Measurements from ENCODE around the gene FREM1. TPM values are rescaled to one million over a fixed set of nuclear protein-coding genes. Genes with fewer than 3 reads are reported as not detected.

FREM1 gene
- total and polyA plus RNA-seq, 2 of the 13 experiments (the other 11 are each of a cell fraction or from before 2014, with no cell fraction given), result 64.3 to 202 TPM

DNA sequence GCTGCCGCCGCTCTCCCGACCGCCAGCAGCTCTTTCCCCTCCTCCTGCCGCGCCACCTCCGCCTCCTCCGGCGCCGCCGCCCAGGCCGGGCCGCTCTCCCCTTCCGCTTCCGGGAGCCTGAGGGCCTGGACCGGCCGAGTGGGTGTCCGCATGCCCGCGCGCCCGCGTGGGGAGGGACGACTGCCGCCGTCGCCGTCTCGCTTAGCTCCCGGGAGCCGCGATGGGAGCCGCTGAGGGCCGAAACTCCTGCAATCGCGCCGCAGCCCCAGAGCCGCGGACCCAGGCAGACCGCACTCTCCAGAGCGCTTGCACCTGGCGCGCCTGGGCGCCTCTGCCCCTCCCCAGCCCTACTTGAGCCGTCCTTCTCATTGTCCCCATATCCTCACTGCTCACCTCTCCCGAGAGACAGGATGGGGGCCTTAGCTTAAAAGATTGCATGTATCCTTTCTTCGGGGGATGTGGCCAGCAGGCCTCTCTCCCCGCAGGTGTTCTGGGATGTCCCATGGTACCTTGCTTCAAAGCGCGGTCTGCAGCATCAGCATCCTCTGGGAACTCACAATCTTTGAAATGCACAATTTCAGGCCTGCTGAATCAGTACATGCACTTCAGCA, 216.9 kb downstream of the FREM1 start, which contains the start of gene ZDHHC21 (continued):
- TF ChIP-seq, protein P1, sequence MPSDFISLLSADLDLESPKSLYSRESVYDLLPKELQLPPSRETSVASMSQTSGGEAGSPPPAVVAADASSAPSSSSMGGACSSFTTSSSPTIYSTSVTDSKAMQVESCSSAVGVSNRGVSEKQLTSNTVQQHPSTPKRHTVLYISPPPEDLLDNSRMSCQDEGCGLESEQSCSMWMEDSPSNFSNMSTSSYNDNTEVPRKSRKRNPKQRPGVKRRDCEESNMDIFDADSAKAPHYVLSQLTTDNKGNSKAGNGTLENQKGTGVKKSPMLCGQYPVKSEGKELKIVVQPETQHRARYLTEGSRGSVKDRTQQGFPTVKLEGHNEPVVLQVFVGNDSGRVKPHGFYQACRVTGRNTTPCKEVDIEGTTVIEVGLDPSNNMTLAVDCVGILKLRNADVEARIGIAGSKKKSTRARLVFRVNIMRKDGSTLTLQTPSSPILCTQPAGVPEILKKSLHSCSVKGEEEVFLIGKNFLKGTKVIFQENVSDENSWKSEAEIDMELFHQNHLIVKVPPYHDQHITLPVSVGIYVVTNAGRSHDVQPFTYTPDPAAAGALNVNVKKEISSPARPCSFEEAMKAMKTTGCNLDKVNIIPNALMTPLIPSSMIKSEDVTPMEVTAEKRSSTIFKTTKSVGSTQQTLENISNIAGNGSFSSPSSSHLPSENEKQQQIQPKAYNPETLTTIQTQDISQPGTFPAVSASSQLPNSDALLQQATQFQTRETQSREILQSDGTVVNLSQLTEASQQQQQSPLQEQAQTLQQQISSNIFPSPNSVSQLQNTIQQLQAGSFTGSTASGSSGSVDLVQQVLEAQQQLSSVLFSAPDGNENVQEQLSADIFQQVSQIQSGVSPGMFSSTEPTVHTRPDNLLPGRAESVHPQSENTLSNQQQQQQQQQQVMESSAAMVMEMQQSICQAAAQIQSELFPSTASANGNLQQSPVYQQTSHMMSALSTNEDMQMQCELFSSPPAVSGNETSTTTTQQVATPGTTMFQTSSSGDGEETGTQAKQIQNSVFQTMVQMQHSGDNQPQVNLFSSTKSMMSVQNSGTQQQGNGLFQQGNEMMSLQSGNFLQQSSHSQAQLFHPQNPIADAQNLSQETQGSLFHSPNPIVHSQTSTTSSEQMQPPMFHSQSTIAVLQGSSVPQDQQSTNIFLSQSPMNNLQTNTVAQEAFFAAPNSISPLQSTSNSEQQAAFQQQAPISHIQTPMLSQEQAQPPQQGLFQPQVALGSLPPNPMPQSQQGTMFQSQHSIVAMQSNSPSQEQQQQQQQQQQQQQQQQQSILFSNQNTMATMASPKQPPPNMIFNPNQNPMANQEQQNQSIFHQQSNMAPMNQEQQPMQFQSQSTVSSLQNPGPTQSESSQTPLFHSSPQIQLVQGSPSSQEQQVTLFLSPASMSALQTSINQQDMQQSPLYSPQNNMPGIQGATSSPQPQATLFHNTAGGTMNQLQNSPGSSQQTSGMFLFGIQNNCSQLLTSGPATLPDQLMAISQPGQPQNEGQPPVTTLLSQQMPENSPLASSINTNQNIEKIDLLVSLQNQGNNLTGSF (CRISPR knock-in tag; IDR thresholded peaks at IDR 0.05), result no peak
- no peak for TF ChIP-seq ZNF121 (CRISPR knock-in tag; IDR thresholded peaks at IDR 0.05)
- no peak for TF ChIP-seq ZNF282 (IDR thresholded peaks at IDR 0.05; ENCODE audit: partially characterized antibody)
- no peak for TF ChIP-seq MED13 (CRISPR knock-in tag; IDR thresholded peaks at IDR 0.05)
- TF ChIP-seq NR2F2 (IDR thresholded peaks at IDR 0.05; ENCODE audit: borderline replicate concordance, low read depth), result no peak
- TF ChIP-seq ZBTB21 (CRISPR knock-in tag; IDR thresholded peaks at IDR 0.05), result no peak
- TF ChIP-seq SIN3B (IDR thresholded peaks at IDR 0.05; ENCODE audit: low read length), result no peak
- no peak for TF ChIP-seq LCORL (IDR thresholded peaks at IDR 0.05)
- peak; percentile 69; the same call in 1 of the 2 replicates for TF ChIP-seq LCORL (CRISPR knock-in tag; IDR thresholded peaks at IDR 0.05)
- no peak for TF ChIP-seq AGO1 (IDR thresholded peaks at IDR 0.05; ENCODE audit: low read depth, low read length, poor library complexity, severe bottlenecking)
- TF ChIP-seq ZNF451 (CRISPR knock-in tag; IDR thresholded peaks at IDR 0.05), result no peak
- TF ChIP-seq NFE2 (CRISPR knock-in tag; IDR thresholded peaks at IDR 0.05), result no peak
- TF ChIP-seq ASH2L (IDR thresholded peaks at IDR 0.05; ENCODE audit: insufficient read length, low read depth, low read length), result peak; percentile 47
- peak; percentile 96 for TF ChIP-seq PHF8 (CRISPR knock-in tag; IDR thresholded peaks at IDR 0.05)
- TF ChIP-seq ZNF713 (CRISPR knock-in tag; IDR thresholded peaks at IDR 0.05), result no peak
- TF ChIP-seq ZNF496 (CRISPR knock-in tag; IDR thresholded peaks at IDR 0.05; ENCODE audit: insufficient replicate concordance), result no peak
- TF ChIP-seq, protein P2, sequence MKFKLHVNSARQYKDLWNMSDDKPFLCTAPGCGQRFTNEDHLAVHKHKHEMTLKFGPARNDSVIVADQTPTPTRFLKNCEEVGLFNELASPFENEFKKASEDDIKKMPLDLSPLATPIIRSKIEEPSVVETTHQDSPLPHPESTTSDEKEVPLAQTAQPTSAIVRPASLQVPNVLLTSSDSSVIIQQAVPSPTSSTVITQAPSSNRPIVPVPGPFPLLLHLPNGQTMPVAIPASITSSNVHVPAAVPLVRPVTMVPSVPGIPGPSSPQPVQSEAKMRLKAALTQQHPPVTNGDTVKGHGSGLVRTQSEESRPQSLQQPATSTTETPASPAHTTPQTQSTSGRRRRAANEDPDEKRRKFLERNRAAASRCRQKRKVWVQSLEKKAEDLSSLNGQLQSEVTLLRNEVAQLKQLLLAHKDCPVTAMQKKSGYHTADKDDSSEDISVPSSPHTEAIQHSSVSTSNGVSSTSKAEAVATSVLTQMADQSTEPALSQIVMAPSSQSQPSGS (CRISPR knock-in tag; IDR thresholded peaks at IDR 0.05), result 0 out of 2 replicates have a peak, but pooled peaks have one; percentile 31
- no peak for TF ChIP-seq KLF12 (CRISPR knock-in tag; IDR thresholded peaks at IDR 0.05; ENCODE audit: borderline replicate concordance)
- TF ChIP-seq ZSCAN22 (CRISPR knock-in tag; IDR thresholded peaks at IDR 0.05), result no peak
- no peak for TF ChIP-seq ZNF207 (IDR thresholded peaks at IDR 0.05; ENCODE audit: borderline replicate concordance)
- TF ChIP-seq SMC3 (IDR thresholded peaks at IDR 0.05; ENCODE audit: low read length), result no peak
- peak; percentile 81 for TF ChIP-seq HDAC1 (CRISPR knock-in tag; IDR thresholded peaks at IDR 0.05)
- TF ChIP-seq ZNF883 (CRISPR knock-in tag; IDR thresholded peaks at IDR 0.05; ENCODE audit: not compliant biosample characterization), result no peak
- no peak for TF ChIP-seq ZNF234 (CRISPR knock-in tag; conservative IDR thresholded peaks at IDR 0.05)
- TF ChIP-seq PTBP1 (IDR thresholded peaks at IDR 0.05; ENCODE audit: low read depth, low read length, poor library complexity, severe bottlenecking), result no peak
- no peak for TF ChIP-seq PCBP1 (IDR thresholded peaks at IDR 0.05; ENCODE audit: borderline replicate concordance, low read depth, low read length)
